ENCODE measurements around the gene EGF.

DNA sequence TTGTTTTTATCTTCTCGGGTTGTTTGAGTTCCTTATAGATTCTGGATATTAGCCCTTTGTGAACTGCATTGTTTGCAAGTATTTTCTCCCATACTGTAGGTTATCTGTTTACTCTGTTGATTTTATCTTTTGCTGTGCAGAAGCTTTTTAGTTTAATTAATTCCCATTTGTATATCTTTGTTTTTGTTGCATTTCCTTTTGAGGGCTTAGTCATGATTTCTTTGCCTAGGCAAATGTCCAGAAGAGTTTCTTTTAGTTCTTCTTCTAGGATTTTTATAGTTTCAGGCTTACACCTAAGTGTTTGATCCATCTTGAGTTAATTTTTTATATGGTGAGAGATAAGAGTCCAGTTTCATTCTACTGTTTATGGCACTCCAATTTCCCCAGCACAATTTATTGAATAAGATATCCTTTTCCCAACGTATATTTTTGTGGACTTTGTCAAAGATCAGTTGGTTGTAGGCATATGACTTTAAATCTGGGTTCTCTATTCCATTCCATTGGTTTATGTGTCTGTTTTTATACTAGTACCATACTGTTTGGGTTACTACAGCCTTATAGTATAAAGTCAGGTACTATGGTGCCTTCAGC, 54.3 kb downstream of the EGF start:
- TF ChIP-seq CTCF (conservative IDR thresholded peaks at IDR 0.05): no peak
- TF ChIP-seq ZFX (IDR thresholded peaks at IDR 0.05): no peak

Data from C4-2B (cell line).